ENCODE results near the gene LGR6.

The LGR6 gene

DNA sequence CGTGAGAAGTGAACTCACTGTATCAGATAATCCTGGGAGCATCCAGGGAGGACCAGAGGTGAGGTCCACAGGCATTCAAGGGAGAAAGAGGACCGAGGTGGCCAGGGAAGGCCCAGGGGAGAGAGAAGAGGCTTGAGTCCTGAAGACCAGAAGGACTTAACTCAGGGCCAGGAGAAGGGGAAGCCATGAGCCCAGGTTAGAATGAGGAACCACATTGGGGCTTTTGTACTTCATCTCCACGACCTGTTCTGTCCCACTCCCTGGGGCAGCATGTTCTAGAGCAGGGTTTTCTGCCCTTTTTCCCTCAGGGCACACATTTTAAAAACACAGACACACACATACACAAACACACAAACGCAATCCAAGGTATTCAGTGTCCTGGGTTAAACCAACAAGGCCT, 8.4 kb downstream of the LGR6 start:
- no peak for DNase-seq
- Histone ChIP-seq H4K20me1 (ENCODE audit: insufficient read depth, low read length) (no peaks in the 10 kb centered on the region), H3K4me1 (ENCODE audit: low read length) (no peaks in the 10 kb centered on the region), H3K36me3 (replicated peaks; ENCODE audit: insufficient read depth, low read length) (no peaks in the 10 kb centered on the region), H3K79me2 (ENCODE audit: low read length) (no peaks in the 10 kb centered on the region), H3K27me3 (replicated peaks; ENCODE audit: insufficient read depth, low read length) (peaks cover 48% of the 10 kb centered on the region), H3K4me2 (ENCODE audit: low read depth, low read length) (no peak overlapping the region), H3K9me2 (replicated peaks; ENCODE audit: insufficient read depth, low read length) (no peaks in the 10 kb centered on the region), H3K9me3 (replicated peaks; ENCODE audit: insufficient read depth, low read length) (no peaks in the 10 kb centered on the region), H2AFZ (ENCODE audit: low read length) (no peak overlapping the region), H3K27ac (ENCODE audit: low read length) (no peak overlapping the region), H3K4me3 (ENCODE audit: low read length) (no peak overlapping the region), H3F3A (ENCODE audit: insufficient read depth, low read length) (no peaks in the 10 kb centered on the region), H3K9ac (ENCODE audit: low read length) (no peak overlapping the region)
- TF ChIP-seq EZH2 (optimal IDR thresholded peaks at IDR 0.05; ENCODE audit: low read depth, low read length) (no peak), EZH2phosphoT487 (IDR thresholded peaks at IDR 0.05; ENCODE audit: low read length) (no peak)
- TF ChIP-seq, protein P1, sequence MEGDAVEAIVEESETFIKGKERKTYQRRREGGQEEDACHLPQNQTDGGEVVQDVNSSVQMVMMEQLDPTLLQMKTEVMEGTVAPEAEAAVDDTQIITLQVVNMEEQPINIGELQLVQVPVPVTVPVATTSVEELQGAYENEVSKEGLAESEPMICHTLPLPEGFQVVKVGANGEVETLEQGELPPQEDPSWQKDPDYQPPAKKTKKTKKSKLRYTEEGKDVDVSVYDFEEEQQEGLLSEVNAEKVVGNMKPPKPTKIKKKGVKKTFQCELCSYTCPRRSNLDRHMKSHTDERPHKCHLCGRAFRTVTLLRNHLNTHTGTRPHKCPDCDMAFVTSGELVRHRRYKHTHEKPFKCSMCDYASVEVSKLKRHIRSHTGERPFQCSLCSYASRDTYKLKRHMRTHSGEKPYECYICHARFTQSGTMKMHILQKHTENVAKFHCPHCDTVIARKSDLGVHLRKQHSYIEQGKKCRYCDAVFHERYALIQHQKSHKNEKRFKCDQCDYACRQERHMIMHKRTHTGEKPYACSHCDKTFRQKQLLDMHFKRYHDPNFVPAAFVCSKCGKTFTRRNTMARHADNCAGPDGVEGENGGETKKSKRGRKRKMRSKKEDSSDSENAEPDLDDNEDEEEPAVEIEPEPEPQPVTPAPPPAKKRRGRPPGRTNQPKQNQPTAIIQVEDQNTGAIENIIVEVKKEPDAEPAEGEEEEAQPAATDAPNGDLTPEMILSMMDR (IDR thresholded peaks at IDR 0.05; ENCODE audit: low read length): no peak

DNA sequence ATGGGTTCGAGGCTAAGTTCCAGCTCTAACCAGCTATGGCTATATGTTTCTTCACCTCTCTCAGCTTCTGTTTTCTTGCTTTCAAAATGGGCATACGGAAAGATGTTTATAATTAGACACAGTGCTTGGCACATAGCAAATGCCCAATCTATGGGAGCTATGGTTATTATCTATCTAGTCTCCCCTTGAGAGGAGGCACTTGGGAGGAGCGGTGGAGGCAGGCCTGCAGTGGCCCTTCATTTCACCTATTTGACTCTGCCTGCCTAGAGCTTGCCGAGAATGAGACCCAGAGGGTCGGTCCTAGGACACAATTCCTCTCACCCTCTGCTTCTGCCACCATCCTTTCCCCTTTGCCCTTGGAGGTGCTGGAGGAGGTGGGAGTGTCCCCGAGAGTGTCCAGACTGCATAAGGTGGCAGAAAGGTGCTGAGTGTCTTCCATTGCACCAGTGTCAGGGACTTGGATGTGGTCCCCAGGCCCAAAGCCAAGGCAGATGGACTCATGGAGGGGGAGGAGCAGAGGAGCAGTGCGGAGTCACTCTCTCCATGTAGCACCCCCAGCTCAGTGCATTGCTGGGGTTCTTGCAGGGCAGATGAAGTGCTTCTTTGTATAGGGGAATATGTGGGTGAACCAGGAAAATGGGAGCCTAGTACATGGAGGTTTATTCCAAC, 9.0 kb downstream of the LGR6 start:
- H3K79me2 ChIP-seq (ENCODE audit: low read length): no peaks in the 10 kb centered on the region
- H3K27me3 ChIP-seq (replicated peaks; ENCODE audit: insufficient read depth, low read length): peaks cover 41% of the 10 kb centered on the region
- DNase-seq: no peak
- H3K4me3 ChIP-seq (ENCODE audit: low read length): no peak overlapping the region
- H3F3A ChIP-seq (ENCODE audit: insufficient read depth, low read length): no peaks in the 10 kb centered on the region
- H3K9me2 ChIP-seq (replicated peaks; ENCODE audit: insufficient read depth, low read length): no peaks in the 10 kb centered on the region
- no peak overlapping the region for H3K9ac ChIP-seq (ENCODE audit: low read length)
- TF ChIP-seq, protein P1 (IDR thresholded peaks at IDR 0.05; ENCODE audit: low read length): no peak
- no peak for TF ChIP-seq EZH2phosphoT487 (IDR thresholded peaks at IDR 0.05; ENCODE audit: low read length)
- no peak for TF ChIP-seq EZH2 (optimal IDR thresholded peaks at IDR 0.05; ENCODE audit: low read depth, low read length)
- H3K27ac ChIP-seq (ENCODE audit: low read length): no peak overlapping the region
- no peaks in the 10 kb centered on the region for H3K9me3 ChIP-seq (replicated peaks; ENCODE audit: insufficient read depth, low read length)
- H2AFZ ChIP-seq (ENCODE audit: low read length): no peak overlapping the region
- no peaks in the 10 kb centered on the region for H3K4me1 ChIP-seq (ENCODE audit: low read length)
- no peaks in the 10 kb centered on the region for H3K36me3 ChIP-seq (replicated peaks; ENCODE audit: insufficient read depth, low read length)
- H3K4me2 ChIP-seq (ENCODE audit: low read depth, low read length): no peak overlapping the region
- H4K20me1 ChIP-seq (ENCODE audit: insufficient read depth, low read length): no peaks in the 10 kb centered on the region

DNA sequence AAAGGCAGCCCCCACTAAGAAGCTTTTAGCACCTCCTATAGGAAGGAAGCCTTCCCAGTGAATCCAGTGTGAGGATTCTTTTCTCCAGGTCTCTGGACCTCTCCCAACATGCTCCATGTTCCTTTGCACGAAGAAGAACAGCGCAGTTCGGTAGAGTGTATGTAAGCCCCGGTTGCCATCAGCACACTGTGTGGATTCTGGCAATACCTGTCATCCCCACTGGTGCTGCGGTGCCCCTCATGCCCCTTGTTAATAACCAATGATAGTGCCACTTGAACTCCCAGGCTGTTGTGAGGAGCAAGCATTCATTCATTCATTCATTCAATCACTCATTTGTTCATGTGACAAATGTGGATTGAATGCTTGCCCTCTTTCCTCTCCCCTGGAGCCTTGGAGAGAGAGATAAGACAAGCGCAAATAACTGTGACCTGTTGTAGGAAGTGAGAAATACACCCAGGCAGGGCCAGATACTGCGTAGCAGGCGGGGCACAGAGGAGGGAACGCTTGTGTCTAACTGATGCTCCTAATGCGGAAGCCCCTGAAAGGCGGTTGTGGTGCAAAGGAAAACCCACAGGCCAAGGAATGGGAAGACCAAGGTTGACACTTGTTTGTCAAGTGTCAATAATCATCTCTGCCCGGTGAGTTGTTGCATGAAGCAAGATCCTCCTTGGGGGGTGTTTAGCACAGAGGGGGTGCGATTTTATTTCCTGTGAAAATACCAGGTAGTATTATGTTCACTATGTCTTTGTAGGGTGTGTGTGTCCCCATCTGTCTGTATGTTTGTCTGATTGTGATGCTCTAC, 9.8 kb downstream of the LGR6 start:
- no peaks in the 10 kb centered on the region for H3F3A ChIP-seq (ENCODE audit: insufficient read depth, low read length)
- no peaks in the 10 kb centered on the region for H4K20me1 ChIP-seq (ENCODE audit: insufficient read depth, low read length)
- H3K4me3 ChIP-seq (ENCODE audit: low read length): no peak overlapping the region
- no peaks in the 10 kb centered on the region for H3K36me3 ChIP-seq (replicated peaks; ENCODE audit: insufficient read depth, low read length)
- H2AFZ ChIP-seq (ENCODE audit: low read length): no peak overlapping the region
- peaks cover 35% of the 10 kb centered on the region for H3K27me3 ChIP-seq (replicated peaks; ENCODE audit: insufficient read depth, low read length)
- H3K9me2 ChIP-seq (replicated peaks; ENCODE audit: insufficient read depth, low read length): no peaks in the 10 kb centered on the region
- TF ChIP-seq EZH2phosphoT487 (IDR thresholded peaks at IDR 0.05; ENCODE audit: low read length): no peak
- no peak for TF ChIP-seq EZH2 (optimal IDR thresholded peaks at IDR 0.05; ENCODE audit: low read depth, low read length)
- no peaks in the 10 kb centered on the region for H3K4me1 ChIP-seq (ENCODE audit: low read length)
- no peak overlapping the region for H3K9ac ChIP-seq (ENCODE audit: low read length)
- H3K4me2 ChIP-seq (ENCODE audit: low read depth, low read length): no peak overlapping the region
- H3K79me2 ChIP-seq (ENCODE audit: low read length): no peaks in the 10 kb centered on the region
- DNase-seq: no peak
- no peak overlapping the region for H3K27ac ChIP-seq (ENCODE audit: low read length)
- no peaks in the 10 kb centered on the region for H3K9me3 ChIP-seq (replicated peaks; ENCODE audit: insufficient read depth, low read length)

All from MM.1S (cell line).